ENCODE results near the gene ALDH3B2.

DNA sequence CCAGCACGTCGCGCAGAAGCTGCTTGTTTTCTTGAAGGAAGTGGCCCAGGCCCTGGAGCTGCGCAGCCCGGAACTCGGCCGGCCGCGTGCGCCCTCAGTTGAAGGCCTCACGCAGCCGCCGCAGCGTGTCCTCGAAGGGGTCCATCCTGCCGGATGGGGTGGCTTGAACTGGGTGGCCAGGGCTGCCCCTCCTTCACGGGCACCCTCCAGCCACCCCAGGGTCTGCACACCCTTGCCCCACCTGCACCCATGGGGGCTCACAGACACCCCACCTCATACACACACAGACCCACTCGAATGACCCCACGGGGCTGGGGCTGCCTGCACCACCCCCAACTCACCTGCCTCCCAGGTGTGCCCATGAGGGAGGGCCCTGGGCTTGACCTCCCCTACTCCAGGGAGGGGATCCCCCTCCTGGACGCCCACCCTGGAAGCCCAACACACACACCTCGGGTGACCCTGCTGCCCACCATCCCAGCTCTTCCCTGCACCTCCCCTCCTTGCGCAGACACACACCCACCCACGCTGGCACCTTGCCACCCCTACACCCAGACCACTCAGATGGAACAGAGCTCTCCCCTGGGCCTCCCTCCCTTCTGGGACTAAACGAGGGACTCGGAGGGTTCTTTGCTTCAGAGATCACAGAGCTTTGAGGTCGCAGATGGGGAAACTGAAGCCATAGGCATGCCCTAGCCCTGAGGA is 6.8 kb downstream of the ALDH3B2 start:
- TF ChIP-seq EZH2phosphoT487 (IDR thresholded peaks at IDR 0.05; ENCODE audit: low read depth, severe bottlenecking, unreplicated experiment) (no peak), CTCF (IDR thresholded peaks at IDR 0.05; ENCODE audit: poor library complexity) (no peak)
